NCI-H748 treated with DMSO at 0.1 percent for 48 hours (cell line): ENCODE measurements around the gene PRR7.

Experiments
- DNase-seq: peaks from one replicate; lab custom pipeline; 2025; lab: John Stamatoyannopoulos, UW

PRR7 gene

GRCh38 chr5:177499842-177500241, 53.2 kb downstream of the PRR7 start:
- no peak for DNase-seq

GRCh38 chr5:177500685-177501522, 54.3 kb downstream of the PRR7 start:
- peak; percentile 76 for DNase-seq

GRCh38 chr5:177501874-177502678, 55.5 kb downstream of the PRR7 start:
- no peak for DNase-seq

GRCh38 chr5:177502886-177503285, 56.3 kb downstream of the PRR7 start:
- no peak for DNase-seq

- no peak for DNase-seq
Measured at GRCh38 chr5:177503351-177504085, 56.9 kb downstream of the PRR7 start.

- DNase-seq: no peak
Measured at GRCh38 chr5:177504086-177505056, 57.8 kb downstream of the PRR7 start.

GRCh38 chr5:177505075-177505474, 58.5 kb downstream of the PRR7 start:
- DNase-seq: no peak
